Activated T-cell treated with anti-CD3 and anti-CD28 coated beads for 4 hours (primary cell): ENCODE results near the gene TESMIN.

Experiments
- DNase-seq: peaks from one replicate; pipeline ENCODE4 v3.0.0-alpha.2; 2020

TESMIN gene

DNA sequence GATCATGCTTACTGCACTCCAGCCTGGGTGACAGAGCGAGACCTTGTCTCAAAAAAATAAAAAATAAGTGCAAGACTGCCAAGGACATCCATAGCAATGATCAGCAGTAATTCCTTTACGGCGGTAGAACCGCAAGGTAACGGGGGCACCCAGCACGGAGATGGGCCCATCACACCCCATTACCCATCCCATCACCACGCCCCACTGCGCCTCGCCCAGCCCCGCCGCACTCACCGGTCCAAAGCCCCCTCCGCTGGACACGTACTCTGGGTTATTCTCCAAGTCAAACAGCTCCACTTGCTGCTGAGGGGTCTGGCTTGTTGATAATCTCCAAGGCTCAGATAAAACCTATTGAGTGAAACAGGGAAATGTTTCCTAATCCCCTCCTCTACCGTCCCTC is 8.7 kb upstream of the TESMIN start:
- DNase-seq: no peak

DNA sequence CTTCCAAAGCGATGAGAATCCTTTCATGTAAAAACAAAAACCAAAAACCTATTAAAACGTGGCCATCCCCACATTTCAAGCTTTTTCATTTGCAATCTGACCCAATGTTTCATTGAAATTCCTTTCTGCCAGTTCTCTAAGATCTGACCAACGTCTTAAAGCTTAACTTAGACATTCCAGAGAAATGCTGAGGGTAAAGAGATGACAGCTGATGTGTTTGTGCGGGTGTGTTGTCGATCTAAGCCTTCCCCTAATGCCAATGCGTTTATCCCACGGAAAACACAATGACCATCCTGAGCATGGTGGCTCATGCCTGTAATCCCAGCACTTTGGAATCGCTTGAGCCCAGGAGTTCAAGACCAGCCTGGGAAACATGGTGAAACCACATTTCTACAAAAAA is 6.4 kb upstream of the TESMIN start:
- DNase-seq: no peak

DNA sequence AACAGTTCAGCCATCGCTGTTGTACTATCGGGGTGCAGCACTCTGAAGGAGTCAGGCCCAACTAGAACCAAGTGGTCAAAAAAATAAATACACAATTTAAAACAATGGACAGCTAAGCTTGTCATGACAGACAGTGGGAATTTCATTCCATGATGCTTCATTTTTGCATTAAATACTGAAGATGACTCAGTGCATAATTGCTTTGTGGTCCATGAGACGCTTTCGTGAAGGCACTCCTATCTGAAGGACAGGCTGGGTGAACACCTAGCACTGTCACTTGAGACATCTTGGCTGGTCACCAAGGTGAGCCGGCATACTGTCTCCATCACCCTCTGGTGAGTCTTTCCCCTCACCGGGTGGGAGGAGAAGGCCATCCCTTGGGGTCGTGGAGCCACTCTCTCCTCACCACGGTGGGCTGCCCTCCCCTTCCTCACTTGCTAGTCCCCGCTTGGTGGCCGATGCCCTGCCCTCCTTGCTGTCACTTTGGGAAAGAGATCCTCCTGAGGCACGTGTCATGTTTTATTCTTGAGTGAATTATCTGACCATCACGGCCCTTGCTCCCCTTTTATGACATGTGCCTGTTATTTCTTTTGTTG is 4.9 kb upstream of the TESMIN start:
- DNase-seq: no peak

GRCh38 chr11:68753300-68753699 is 2.0 kb upstream of the TESMIN start:
- no peak for DNase-seq

DNA sequence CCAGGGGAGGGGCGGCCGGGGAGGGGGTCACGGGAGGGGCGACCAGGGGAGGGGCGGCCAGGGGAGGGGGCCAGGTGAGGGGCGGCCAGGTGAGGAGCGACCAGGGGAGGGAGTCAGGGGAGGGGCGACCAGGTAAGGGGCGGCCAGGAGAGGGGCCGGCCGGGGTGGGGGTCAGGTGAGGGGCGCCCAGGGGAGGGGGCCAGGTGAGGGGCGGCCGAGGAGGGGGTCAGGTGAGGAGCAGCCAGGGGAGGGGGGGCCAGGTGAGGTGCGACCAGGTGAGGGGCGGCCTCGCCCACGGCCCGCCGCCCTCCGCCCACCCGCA is 355 bp downstream of the TESMIN start:
- DNase-seq: no peak

DNA sequence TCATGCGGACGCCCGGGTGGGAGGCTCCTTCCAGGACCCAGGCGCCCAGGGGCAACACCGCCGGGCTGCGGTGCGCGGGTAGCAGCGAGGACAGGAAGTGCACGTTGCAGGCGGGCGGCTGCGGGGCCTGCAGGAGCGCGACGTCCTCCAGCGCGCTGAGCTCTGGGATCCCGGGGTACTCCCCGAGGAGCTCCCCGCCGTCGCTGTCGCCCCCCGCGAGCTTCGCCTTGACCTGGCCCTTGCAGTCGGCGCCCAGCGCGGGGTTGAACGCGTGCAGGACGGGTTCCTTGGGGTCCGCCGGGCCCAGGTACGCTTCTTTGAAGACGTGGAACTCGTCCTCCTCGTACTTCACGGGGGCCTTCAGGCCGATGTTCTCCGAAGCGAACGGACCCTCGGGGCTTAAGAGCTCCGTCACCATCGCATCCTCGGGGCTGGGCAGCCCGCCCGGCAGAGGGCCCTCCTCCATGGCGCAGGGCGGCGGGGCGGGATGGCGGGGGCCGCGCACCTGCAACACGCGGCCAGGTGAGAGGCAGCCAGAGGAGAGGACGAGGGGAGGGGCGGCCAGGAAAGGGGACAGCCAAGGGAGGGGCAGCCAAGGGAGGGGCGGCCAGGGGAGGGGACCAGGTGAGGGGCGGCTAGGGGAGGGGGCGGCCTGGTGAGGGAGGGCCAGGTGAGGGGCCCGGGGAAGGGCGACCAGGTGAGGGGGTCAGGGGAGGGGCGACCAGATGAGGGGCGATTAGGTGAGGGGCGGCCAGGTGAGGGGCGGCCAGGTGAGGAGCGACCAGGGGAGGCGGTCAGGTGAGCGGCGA is 921 bp downstream of the TESMIN start:
- no peak for DNase-seq

DNA sequence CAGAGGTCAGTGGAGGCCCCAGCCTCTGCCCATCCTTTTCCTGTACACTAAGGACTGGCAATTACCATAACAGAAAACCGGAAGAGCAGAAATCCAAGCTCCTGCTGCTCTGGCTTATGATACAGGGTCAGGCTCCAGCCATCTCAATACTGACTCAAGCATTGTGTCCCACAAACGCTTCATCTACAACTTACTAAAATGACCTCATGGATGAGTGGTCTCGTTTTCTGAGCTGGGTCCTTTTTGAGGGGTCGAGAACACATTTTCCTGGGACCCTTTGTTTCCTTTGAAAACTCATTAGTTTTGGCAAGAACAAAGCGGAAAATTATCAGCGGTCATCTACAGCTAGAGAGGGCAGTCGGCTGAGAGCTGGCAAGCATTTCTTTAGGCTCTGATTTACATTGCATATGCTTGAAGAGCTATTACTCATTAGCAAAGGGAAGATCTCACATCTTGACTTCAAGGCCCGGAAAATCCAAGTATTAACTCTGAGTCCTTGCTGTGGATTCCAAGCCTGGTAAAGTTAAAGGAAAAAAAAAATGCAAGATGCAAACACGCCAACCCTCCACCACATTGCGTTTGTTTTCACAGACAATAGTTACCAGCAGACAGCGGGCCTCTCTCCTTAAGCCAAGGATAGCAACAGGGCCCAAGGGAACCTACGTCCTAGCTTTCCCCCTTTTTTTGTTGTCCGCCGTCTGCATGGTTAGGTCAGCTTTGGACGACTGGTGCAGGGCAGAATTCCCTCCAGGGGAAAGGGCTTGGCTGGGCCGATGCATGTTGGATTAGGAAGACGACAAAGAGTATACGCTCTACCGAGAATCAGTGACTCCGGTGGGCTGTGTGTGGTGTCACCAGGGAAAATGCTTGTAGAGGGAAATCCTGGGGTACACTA is 1.8 kb downstream of the TESMIN start:
- DNase-seq: no peak

GRCh38 chr11:68748061-68748460 is 3.3 kb downstream of the TESMIN start:
- DNase-seq: no peak

DNA sequence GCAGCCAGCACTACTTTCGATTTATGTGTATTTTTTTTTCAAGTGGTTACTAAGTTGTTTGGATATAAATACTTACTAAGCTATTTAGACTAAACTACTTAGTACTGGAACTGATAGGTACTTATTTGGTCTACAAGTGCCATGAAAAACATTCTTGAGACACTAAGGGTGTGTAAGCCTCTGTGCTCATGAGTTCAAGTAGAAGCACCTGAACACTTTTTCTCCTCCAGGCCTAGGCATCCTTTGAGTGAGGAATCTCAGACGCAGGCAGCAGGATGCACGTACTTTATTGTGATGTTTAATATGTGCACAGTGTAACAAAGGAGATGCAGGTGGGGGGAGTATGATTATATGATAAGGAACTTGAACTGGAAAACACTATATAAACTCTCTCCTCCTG is 7.8 kb downstream of the TESMIN start:
- no peak for DNase-seq

GRCh38 chr11:68741463-68741862 is 9.9 kb downstream of the TESMIN start:
- no peak for DNase-seq

GRCh38 chr11:68735646-68736045 is 15.7 kb downstream of the TESMIN start:
- DNase-seq: no peak

- no peak for DNase-seq
Observed at GRCh38 chr11:68735125-68735524, 16.2 kb downstream of the TESMIN start.

DNA sequence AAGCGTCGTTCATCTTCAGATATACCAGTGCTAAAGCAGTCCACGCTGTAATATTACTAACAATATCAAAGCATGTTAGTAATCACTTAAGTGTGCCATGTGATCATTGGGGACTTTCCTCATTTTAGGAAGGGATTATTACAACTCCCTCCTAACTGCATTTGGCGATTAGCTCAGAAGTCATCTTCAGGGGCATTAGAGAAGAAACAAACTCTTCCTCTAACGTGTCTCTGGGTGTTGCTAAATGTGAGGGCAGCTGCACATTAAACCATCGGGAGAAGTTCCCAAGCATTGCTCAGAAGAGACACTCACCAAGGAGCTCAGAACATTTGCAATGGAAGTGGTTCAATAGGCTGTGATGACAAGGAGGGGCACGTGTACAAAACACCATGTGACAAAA is 17.2 kb downstream of the TESMIN start:
- no peak for DNase-seq

- DNase-seq: no peak
Observed at GRCh38 chr11:68727783-68728182, 23.5 kb downstream of the TESMIN start.

- no peak for DNase-seq
Observed at GRCh38 chr11:68724293-68724692, 27.0 kb downstream of the TESMIN start.

- no peak for DNase-seq
Observed at GRCh38 chr11:68722143-68722542, 29.2 kb downstream of the TESMIN start.

DNA sequence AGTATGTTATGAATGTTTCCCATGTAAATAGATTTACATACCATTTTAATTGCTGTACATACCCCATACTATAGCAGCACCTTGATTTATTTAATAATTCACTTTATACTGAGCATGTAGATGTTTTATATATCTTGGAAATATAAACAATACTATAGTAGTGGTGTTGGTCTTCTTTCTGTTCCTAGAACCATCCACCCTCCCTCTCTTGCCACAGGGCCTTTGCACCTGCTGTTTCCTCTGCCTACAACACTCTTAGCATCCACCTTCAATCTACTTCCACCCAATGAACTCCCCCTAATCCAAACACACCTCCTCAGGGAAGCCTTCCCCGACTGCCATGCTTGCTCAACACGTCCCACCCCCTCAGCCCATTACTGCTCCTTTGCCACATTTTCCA is 30.2 kb downstream of the TESMIN start:
- DNase-seq: no peak

GRCh38 chr11:68715456-68716122 is 35.7 kb downstream of the TESMIN start:
- DNase-seq: no peak

- no peak for DNase-seq
Observed at GRCh38 chr11:68714060-68714856, 37.1 kb downstream of the TESMIN start.

DNA sequence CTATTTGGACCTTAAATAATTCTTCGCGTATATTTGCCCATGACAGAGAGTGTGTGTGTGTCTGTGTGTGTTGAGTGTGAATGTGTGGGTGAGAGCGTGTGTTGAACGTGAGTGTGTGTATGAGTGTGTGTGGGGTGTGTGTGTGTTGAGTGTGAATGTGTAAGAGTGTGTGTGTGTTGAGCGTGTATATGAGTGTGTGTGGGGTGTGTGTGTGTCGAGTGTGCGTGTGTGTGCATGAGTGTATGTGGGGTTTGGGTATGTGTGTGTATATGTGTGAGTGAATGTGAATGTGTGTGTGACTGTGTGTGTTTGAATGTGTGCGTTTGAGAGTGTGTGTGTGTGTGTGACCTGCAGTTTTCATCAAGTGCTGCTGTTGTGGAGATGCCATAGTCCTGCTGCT is 40.2 kb downstream of the TESMIN start:
- DNase-seq: no peak

- DNase-seq: no peak
Observed at GRCh38 chr11:68710409-68710808, 40.9 kb downstream of the TESMIN start.

- no peak for DNase-seq
Observed at GRCh38 chr11:68709062-68709461, 42.3 kb downstream of the TESMIN start.

DNA sequence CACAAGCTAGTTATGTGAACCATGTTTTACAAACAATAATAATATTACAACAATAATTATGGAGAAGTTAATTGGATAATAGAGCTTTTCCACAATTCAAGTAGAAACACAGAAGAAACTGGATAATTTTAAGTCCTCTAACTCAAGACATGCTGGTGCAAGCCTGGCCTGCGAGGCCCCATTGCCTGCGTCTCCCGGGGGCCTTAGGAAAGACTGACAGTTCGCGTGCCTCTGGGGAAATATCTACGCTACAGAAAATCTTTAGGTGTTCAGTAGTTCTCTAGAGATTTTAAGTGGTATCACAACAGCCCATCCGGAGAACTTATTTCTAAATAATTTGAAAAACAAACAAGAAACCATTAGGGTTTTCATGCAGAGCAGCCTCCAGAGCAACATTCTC is 43.8 kb downstream of the TESMIN start:
- DNase-seq: no peak
